K562 (cell line): Measurements from ENCODE around the gene FUT2. TPM values are rescaled to one million over a fixed set of nuclear protein-coding genes. Genes with fewer than 3 reads are reported as not detected.

Experiments used
- CHD2 ChIP-seq: IDR thresholded peaks from 2 replicates; pipeline ENCODE4 v1.6.1; 2011; ENCODE audit warnings: low read depth, low read length
- COPS2 ChIP-seq: fragments of 450-650 bp; conservative IDR thresholded peaks from 2 replicates; pipeline ENCODE4 v1.6.1; 2016; ENCODE audit warnings: mild to moderate bottlenecking, moderate library complexity
- MECOM ChIP-seq: fragments of 250-450 bp; sonication (Bioruptor Pico); IDR thresholded peaks from 2 replicates; pipeline ENCODE4 v1.8.0; 2022; ENCODE audit warnings: inconsistent platforms
- NR2C2 ChIP-seq, 2 experiments: fragments of 200-800 bp in 1 of 2; sonication (Bioruptor generic) in 1 of 2; sonication (generic) in 1 of 2; formaldehyde crosslinking in 1 of 2; IDR thresholded peaks; 2 replicates each; pipeline versions ENCODE4 v1.6.1 to v1.8.0; 2016 to 2022; ENCODE audit warnings: mild to moderate bottlenecking in 1 of 2, missing compliant biosample characterization in 1 of 2, missing genetic modification characterization in 1 of 2, missing genetic modification reagents in 1 of 2
- NUFIP1 ChIP-seq: fragments of 450-650 bp; IDR thresholded peaks from 2 replicates; pipeline ENCODE4 v1.6.1; 2018; ENCODE audit not compliant: partially characterized antibody
- PML ChIP-seq: IDR thresholded peaks from 2 replicates; pipeline ENCODE4 v1.6.1; 2012; ENCODE audit warnings: low read length, inconsistent platforms
- POU5F1 ChIP-seq: fragments of 150-350 bp; IDR thresholded peaks from 2 replicates; pipeline ENCODE4 v1.6.1; 2014; ENCODE audit warnings: borderline replicate concordance, low read length, low read depth, mild to moderate bottlenecking; ENCODE audit not compliant: partially characterized antibody
- SP1 ChIP-seq: sonication (generic); formaldehyde crosslinking; IDR thresholded peaks from 2 replicates; pipeline ENCODE4 v1.8.1; 2022; ENCODE audit warnings: mild to moderate bottlenecking, missing genetic modification reagents
- TAF7 ChIP-seq: fragments of 450-650 bp; IDR thresholded peaks from 2 replicates; pipeline ENCODE4 v1.6.1; 2016; ENCODE audit warnings: missing genetic modification characterization, missing compliant biosample characterization
- THRA ChIP-seq: fragments of 450-650 bp; IDR thresholded peaks from 2 replicates; pipeline ENCODE4 v1.6.1; 2017; ENCODE audit warnings: mild to moderate bottlenecking, moderate library complexity
- XRCC4 ChIP-seq: IDR thresholded peaks from one replicate; pipeline ENCODE4 v1.6.1; 2011; ENCODE audit not compliant: insufficient read depth, insufficient read length; ENCODE audit errors: extremely low read depth
- ZEB2 ChIP-seq: fragments of 450-650 bp; IDR thresholded peaks from 2 replicates; pipeline ENCODE4 v1.6.1; 2016
- polyA plus RNA-seq, 8 experiments: library from polyadenylated mRNA; depleted of rRNA in 4 of 8; stranded (reverse) in 5 of 8; unstranded in 3 of 8; fragments of >200 nt; fragmentation: Nextera tagmentation in 2 of 8; fragmentation: Illumina TruSeq in 1 of 8; extraction: Ambion mirVana in 2 of 8; extraction: Trizol in 1 of 8; gene quantifications; 2 replicates each; pipeline versions ENCODE4 v1.2.1 to v1.2.3, GENCODE V29; 2011 to 2014; ENCODE audit warnings: inconsistent platforms in 1 of 8, missing spikeins in 1 of 8
- total RNA-seq, 7 experiments: library from RNA; depleted of rRNA in 6 of 7; stranded (reverse); fragments of >200 nt in 6 of 7; fragmentation: Illumina TruSeq in 2 of 7; extraction: Trizol in 2 of 7; gene quantifications; 2 replicates each; pipeline versions ENCODE4 v1.2.1 to v1.2.3, GENCODE V29; 2011 to 2021; ENCODE audit warnings: low replicate concordance in 1 of 7
- TF ChIP-seq, protein P1 (sequence below): sonication (generic); formaldehyde crosslinking; IDR thresholded peaks from 2 replicates; pipeline ENCODE4 v1.8.0; 2022; ENCODE audit warnings: mild to moderate bottlenecking, missing genetic modification reagents
- TF ChIP-seq, protein P2 (sequence below), 3 experiments: IDR thresholded peaks in 2 of 3; conservative IDR thresholded peaks in 1 of 3; 2 replicates each; pipeline ENCODE4 v1.5.1; 2011 to 2012; ENCODE audit warnings: low read length in 3 of 3, mild to moderate bottlenecking in 3 of 3, control low read depth in 2 of 3, improper control_type of control experiment in 1 of 3, inconsistent platforms in 1 of 3, low read depth in 1 of 3, mixed read lengths in 1 of 3, moderate library complexity in 1 of 3; ENCODE audit not compliant: insufficient read depth in 2 of 3
- TF ChIP-seq, protein P3 (sequence below): sonication (generic); formaldehyde crosslinking; IDR thresholded peaks from 2 replicates; pipeline ENCODE4 v1.8.1; 2023; ENCODE audit warnings: mild to moderate bottlenecking, missing genetic modification reagents
- TF ChIP-seq, protein P4 (sequence below): fragments of 200-400 bp; formaldehyde crosslinking; IDR thresholded peaks from 2 replicates; pipeline ENCODE4 v1.6.1; 2017; ENCODE audit warnings: mild to moderate bottlenecking, low read depth, low read length, moderate library complexity

Gene FUT2
- total and polyA plus RNA-seq, 9 of the 15 experiments (the other 6 are each of a cell fraction or from before 2014, with no cell fraction given), result 0.03 to 0.04 TPM; not detected in 7

- TF ChIP-seq, protein P1, sequence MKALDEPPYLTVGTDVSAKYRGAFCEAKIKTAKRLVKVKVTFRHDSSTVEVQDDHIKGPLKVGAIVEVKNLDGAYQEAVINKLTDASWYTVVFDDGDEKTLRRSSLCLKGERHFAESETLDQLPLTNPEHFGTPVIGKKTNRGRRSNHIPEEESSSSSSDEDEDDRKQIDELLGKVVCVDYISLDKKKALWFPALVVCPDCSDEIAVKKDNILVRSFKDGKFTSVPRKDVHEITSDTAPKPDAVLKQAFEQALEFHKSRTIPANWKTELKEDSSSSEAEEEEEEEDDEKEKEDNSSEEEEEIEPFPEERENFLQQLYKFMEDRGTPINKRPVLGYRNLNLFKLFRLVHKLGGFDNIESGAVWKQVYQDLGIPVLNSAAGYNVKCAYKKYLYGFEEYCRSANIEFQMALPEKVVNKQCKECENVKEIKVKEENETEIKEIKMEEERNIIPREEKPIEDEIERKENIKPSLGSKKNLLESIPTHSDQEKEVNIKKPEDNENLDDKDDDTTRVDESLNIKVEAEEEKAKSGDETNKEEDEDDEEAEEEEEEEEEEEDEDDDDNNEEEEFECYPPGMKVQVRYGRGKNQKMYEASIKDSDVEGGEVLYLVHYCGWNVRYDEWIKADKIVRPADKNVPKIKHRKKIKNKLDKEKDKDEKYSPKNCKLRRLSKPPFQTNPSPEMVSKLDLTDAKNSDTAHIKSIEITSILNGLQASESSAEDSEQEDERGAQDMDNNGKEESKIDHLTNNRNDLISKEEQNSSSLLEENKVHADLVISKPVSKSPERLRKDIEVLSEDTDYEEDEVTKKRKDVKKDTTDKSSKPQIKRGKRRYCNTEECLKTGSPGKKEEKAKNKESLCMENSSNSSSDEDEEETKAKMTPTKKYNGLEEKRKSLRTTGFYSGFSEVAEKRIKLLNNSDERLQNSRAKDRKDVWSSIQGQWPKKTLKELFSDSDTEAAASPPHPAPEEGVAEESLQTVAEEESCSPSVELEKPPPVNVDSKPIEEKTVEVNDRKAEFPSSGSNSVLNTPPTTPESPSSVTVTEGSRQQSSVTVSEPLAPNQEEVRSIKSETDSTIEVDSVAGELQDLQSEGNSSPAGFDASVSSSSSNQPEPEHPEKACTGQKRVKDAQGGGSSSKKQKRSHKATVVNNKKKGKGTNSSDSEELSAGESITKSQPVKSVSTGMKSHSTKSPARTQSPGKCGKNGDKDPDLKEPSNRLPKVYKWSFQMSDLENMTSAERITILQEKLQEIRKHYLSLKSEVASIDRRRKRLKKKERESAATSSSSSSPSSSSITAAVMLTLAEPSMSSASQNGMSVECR (CRISPR knock-in tag), result no peak
- TF ChIP-seq XRCC4, result no peak
- TF ChIP-seq CHD2, result no peak
- peak; percentile 85 for TF ChIP-seq MECOM (CRISPR knock-in tag)
- TF ChIP-seq TAF7, result no peak
- TF ChIP-seq, protein P2, sequence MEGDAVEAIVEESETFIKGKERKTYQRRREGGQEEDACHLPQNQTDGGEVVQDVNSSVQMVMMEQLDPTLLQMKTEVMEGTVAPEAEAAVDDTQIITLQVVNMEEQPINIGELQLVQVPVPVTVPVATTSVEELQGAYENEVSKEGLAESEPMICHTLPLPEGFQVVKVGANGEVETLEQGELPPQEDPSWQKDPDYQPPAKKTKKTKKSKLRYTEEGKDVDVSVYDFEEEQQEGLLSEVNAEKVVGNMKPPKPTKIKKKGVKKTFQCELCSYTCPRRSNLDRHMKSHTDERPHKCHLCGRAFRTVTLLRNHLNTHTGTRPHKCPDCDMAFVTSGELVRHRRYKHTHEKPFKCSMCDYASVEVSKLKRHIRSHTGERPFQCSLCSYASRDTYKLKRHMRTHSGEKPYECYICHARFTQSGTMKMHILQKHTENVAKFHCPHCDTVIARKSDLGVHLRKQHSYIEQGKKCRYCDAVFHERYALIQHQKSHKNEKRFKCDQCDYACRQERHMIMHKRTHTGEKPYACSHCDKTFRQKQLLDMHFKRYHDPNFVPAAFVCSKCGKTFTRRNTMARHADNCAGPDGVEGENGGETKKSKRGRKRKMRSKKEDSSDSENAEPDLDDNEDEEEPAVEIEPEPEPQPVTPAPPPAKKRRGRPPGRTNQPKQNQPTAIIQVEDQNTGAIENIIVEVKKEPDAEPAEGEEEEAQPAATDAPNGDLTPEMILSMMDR (IDR thresholded peaks at IDR 0.05 in 2 of 3, conservative IDR thresholded peaks at IDR 0.05 in 1 of 3; ENCODE audit: insufficient read depth in 2 of 3, low read depth in 1 of 3, low read length in 3 of 3), result no peak
- TF ChIP-seq POU5F1, result no peak
- peak; percentile 69; the same call in 1 of the 2 replicates for TF ChIP-seq ZEB2
- TF ChIP-seq NUFIP1, result no peak
- no peak for TF ChIP-seq COPS2
- TF ChIP-seq THRA, result no peak
- no peak for TF ChIP-seq PML
- TF ChIP-seq, protein P3, sequence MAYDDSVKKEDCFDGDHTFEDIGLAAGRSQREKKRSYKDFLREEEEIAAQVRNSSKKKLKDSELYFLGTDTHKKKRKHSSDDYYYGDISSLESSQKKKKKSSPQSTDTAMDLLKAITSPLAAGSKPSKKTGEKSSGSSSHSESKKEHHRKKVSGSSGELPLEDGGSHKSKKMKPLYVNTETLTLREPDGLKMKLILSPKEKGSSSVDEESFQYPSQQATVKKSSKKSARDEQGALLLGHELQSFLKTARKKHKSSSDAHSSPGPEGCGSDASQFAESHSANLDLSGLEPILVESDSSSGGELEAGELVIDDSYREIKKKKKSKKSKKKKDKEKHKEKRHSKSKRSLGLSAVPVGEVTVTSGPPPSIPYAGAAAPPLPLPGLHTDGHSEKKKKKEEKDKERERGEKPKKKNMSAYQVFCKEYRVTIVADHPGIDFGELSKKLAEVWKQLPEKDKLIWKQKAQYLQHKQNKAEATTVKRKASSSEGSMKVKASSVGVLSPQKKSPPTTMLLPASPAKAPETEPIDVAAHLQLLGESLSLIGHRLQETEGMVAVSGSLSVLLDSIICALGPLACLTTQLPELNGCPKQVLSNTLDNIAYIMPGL (CRISPR knock-in tag), result no peak
- TF ChIP-seq, protein P4, sequence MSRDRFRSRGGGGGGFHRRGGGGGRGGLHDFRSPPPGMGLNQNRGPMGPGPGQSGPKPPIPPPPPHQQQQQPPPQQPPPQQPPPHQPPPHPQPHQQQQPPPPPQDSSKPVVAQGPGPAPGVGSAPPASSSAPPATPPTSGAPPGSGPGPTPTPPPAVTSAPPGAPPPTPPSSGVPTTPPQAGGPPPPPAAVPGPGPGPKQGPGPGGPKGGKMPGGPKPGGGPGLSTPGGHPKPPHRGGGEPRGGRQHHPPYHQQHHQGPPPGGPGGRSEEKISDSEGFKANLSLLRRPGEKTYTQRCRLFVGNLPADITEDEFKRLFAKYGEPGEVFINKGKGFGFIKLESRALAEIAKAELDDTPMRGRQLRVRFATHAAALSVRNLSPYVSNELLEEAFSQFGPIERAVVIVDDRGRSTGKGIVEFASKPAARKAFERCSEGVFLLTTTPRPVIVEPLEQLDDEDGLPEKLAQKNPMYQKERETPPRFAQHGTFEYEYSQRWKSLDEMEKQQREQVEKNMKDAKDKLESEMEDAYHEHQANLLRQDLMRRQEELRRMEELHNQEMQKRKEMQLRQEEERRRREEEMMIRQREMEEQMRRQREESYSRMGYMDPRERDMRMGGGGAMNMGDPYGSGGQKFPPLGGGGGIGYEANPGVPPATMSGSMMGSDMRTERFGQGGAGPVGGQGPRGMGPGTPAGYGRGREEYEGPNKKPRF, result no peak
- TF ChIP-seq NR2C2 (CRISPR knock-in tag; IDR thresholded peaks at IDR 0.05), result no peak
- no peak for TF ChIP-seq NR2C2 (tag; IDR thresholded peaks at IDR 0.05)
- no peak for TF ChIP-seq SP1 (CRISPR knock-in tag)
Observed at GRCh38 chr19:48755084-48755641, 59.4 kb downstream of the FUT2 start, which contains the start of gene FGF21 (continued).
